ENCODE results near the gene HOXB1.

DNA sequence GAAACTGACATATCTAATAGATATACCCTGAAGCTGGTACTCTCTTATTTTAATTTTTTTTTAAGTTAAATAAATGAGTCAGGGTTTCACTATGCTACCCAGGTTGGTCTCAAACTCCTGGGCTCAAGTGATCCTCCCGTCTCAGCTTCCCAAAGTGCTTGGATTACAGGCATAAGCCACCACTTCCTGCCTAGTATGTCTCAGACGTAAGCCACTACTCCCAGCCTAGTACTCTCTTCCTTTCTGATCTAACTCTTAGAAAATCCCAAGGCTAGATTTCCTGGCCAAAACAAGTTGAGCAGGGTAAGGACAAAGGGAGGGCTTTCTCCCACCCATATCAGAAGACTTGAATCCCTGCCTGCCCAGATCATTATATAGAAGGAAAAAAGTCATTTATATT is 33.7 kb downstream of the HOXB1 start:
- no peak for TF ChIP-seq CTCF (conservative IDR thresholded peaks at IDR 0.05)
- TF ChIP-seq EZH2 (IDR thresholded peaks at IDR 0.05; ENCODE audit: low read depth): no peak

Measured in PC-9 (cell line).